Cerebellar nuclear complex (tissue), 1 donor: Measurements from ENCODE around the gene ASPA.
A peak's percentile ranks its signal among the peaks of the same experiment; 100 is the strongest.
"Not testable (repeated sequence)": the region's sequence is repeated elsewhere in the genome, so short reads cannot be mapped to it uniquely, and the experiment has no call there.

Source experiments
- DNase-seq, 2 experiments: peaks; one replicate each; lab custom pipeline; 2025; lab: John Stamatoyannopoulos, UW

ASPA gene

DNA sequence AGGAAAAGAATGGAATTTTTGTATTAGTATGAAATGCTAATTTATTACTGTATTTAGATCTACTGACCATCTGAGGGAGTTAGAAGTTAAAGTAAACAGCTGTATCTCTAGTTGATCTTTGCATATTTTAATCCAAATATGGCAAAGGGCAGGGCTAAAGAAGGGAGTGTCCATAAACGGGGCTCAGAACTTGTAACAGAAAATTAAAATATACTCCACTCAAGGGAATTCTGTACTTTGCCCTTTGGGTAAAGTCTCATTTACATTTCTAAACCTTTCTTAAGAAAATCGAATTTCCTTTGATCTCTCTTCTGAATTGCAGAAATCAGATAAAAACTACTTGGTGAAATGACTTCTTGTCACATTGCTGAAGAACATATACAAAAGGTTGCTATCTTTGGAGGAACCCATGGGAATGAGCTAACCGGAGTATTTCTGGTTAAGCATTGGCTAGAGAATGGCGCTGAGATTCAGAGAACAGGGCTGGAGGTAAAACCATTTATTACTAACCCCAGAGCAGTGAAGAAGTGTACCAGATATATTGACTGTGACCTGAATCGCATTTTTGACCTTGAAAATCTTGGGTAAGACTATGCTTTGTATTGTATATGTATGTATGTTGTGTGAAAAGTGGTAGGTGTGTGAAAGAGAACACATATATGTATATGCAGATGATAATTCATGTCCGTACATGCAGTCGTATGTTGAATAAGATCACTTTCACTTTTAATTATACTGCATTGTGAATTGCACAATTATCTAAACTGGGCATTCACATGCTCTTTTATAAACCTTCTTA is at the start of gene ASPA:
Gene ASPA (plus strand): TSS at position 186 of the 799 bp plus-strand sequence. CDS start 163 bp downstream, at position 349.
- DNase-seq, result no peak

DNA sequence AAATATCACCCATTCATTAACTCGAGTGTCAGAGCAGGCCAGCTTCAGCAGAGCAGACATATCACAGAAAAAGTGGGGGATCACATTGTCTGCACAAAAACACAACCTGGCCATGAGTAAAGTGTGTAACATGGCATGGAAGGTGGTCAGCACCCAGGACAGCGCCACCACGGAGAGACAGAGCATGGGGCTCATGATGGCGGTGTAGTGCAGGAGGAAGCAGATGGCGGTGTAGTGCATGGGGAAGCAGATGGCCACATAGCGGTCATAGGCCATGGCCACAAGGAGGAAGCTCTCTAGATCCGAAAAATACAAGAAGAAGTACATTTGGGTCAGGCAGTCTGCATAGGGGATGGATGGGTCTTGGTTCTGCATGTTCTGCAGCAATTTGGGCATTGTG is 42.6 kb upstream of the ASPA start:
- DNase-seq, result not testable (repeated sequence)

DNA sequence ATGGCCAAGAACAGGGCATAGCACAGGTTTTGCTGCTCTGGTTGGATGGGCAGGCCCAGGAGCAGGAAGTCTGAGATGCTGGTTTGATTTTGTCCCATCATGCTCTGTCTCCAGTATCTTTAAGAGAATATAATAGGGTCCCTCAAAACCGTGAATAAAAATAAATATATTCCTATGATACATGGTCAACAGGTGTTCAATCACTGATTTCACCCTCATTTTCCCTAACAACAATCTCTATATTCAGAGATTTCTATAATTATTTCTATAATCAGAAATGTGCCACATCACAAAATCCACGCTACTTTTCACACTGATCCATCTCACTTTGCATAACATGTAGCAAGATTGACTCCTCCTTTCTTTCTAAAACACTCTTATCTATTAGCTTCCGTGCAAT is 42.1 kb upstream of the ASPA start, which contains the start of gene OR1E2:
Gene OR1E2 (minus strand): TSS at position 101 of the 400 bp plus-strand sequence. CDS start 0 bp downstream, at position 101.
- DNase-seq, result no peak

- no peak for DNase-seq
Measured at GRCh38 chr17:3438368-3438767, 37.4 kb upstream of the ASPA start.

GRCh38 chr17:3440451-3440850 is 35.3 kb upstream of the ASPA start:
- no peak for DNase-seq

DNA sequence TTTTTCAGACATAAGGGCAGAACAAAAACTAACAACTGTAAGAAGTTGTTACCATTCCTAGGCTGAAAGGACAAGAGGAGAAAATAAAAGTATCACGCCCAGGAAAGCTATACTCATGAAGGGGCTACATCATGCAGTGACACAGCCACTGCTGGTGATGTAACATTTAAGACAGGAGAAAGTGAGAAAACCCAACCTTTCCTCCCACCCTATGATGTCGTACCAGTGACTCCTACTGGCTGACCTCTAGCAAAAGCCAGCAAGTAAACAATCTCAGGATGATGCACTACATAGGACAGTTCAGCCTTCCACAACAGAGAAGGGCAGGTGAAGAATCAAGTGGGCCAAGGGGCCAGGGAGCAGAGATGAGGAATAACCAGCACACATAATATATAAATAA is 28.2 kb upstream of the ASPA start:
- DNase-seq, result no peak

DNA sequence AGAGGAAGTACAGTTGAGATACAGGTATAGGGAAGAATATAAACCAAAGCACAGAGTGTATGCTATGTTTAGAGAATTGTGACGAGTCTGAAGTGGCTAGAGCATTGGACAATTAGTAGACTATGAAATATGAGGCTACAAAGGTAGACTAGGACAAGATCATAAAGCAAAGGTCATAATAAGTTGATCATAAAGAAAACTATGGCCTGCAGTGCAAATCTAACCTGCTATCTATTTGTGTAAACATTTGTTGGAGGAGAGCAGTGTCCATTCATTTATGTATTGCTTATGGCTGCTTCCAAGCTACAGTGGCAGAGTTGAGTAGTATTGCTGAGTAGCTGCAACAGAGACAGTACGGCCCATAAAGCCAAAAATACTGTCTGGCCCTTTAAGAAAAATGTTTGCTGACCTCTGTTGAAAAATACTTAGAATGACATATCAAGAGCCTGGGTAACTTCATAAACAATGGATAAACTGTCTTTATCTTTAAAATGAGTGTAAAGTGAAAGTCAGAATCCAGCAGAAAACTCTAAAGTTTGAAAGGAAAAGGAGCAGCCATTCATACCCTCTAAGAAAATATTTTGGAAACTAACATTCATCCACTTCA is 27.6 kb upstream of the ASPA start:
- no peak for DNase-seq

DNA sequence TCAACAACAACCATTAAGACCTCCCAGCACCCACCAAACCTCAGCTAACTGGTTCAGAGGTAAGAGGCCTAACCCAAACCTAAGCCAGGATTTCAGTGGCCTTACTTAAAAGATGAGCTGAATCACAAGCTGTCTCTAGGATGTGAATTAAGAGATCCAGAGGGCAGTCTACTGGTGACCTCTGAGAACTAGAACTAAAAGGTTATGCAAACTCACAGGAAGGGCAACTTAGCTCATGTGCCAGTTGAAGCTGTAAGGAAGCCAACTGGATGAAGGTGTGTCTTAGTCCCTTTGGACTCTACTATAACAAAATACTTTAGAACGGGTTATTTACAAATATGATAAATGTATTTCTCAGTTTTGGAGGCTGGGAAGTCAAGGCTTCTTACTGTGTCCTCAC is 9.4 kb upstream of the ASPA start:
- not testable (repeated sequence) for DNase-seq

- DNase-seq, result no peak
Measured at GRCh38 chr17:3469529-3469928, 6.3 kb upstream of the ASPA start.

- no peak for DNase-seq
Measured at GRCh38 chr17:3471599-3471998, 4.2 kb upstream of the ASPA start, which contains the start of gene SPATA22. SPATA22 (minus strand) TSS chr17:3471819; CDS start chr17:3469325, 2,494 bp downstream.

DNA sequence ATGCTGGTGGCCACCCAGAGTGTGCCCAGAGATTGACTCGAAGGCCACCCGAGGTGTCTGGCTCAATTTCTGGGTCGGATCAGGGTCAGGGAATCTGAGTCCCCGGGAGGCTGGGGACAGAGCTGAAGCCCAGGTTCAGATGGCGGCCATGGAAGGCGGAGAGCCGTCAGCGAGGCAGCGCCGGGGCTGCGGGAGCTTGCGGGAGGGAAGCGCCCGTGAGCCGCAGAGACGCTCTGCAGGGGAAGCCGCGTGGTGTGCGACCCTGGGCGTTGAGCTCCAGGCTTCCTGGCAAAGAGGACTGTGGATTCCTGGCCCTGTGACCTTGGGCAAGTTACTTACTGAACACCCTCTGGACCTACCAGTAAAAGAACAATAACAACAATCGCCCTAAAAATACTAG is 3.7 kb upstream of the ASPA start:
- no peak for DNase-seq

GRCh38 chr17:3474212-3474611 is 1.6 kb upstream of the ASPA start:
- no peak for DNase-seq

DNA sequence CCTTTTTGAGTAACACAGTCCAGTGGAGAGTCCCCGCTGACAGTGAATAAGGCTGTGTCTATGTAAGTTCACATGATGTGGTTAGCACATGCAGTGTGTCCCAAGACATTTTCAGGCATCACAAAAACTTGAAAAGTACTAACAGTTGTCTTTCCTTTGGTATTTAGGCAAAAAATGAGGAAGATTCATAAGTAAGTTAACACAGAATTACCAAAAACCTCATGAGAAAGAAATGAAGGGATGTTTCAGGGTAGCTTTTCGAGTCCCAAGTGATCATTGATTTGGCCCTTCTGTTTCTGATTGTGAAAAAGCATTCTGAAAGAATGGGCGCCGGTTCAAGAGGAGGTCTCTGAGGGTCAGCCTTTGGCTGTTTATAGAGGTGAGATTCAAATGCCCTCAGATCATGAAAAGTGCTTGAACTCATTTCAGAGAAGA is 529 bp upstream of the ASPA start:
- DNase-seq, result no peak

DNA sequence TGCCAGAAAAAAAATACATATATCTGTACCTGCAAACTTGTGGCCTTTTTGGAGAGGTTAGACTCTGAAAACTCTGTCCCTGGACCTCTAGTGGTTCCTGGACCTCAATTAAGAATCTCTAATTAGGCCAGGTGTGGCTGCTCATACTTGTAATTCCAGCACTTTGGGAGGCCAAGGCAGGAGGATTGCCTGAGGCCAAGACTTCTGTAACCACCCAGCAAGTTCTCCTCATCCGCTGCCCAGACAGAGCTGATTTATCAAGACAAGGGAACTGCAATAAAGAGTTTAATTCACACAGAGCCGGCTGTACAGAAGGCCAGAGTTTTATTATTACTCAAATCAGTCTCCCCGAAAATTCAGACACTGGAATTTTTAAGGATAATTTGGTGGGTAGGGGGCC is 4.2 kb downstream of the ASPA start:
- no peak for DNase-seq

DNA sequence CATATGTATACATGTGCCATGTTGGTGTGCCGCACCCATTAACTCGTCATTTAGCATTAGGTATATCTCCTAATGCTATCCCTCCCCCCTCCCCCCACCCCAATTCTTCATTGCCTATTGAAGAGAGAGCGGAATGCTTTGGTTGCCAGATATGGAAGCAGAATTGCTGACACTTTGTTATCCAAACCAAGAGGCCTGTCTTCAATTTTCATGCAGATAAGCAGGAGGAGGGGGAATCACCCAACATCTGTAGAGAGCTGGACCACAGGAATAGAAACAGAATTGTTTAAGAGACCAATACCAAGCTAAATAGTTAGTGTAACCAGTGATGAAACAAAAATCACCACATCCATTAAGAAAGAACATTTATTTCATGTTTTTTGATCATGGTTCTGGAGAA is 7.1 kb downstream of the ASPA start:
- no peak for DNase-seq

DNA sequence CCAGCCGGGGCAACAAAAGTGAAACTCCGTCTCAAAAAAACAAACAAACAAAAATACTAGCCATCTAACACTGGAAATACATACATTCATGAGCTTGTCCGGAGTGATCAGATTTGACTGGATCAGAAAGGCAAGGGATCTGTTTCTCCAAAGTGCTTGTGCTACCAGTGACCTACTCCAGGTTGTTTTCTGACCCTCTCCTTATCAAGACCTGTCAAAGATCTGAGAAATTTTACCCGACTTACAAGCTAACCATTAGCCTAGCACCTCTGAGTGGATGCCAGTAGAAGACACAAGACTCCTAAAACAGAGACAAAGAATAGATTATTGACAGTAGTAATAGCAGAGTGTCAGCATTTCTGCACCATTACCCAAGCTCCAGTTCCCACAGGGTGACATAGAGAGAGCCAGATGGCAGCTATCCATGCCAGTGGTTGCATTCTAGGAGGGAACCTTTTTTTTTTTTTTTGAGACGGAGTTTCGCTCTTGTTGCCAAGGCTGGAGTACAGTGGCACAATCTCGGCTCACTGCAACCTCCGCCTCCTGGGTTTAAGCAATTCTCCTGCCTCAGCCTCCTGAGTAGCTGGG is 9.8 kb downstream of the ASPA start:
- DNase-seq, result no peak

DNA sequence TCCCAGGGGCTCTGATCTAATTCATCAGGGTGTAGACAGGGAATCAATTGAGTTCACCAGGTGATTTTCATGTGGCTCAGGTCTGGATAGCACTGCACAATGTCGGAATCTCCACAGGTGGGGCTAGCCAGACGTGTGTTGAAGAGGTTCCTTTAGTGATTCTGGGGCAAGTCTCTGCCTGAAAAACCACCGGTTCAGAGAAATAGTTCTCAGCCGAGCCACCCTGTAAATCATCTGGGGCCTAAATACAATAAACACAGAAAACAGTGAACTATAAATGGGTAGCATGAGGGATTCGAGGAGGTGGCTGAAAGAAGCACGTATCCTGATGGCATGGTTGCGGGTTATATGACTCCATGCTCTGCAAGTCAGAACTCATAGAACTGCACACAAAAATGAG is 21.3 kb downstream of the ASPA start:
- DNase-seq, result no peak

GRCh38 chr17:3501344-3501743 is 25.5 kb downstream of the ASPA start:
- DNase-seq, result no peak

DNA sequence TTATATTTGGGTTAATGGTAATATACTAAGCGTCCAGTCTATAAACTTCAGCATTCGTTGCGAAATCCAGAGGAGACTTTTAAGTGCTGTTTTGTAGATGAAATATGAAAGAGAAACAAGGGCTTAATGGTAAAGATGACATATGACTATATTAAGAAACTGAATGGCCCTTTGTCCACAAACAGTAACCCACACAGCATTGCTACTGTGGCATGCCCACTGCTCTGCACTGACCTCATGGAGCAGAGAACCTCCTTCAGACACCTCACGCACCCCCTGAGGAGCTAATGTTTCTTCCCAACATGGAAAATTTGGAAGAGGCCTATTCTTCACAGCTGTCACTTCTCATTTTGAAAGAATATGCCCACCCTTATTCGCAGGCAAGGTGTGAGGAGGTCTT is 26.7 kb downstream of the ASPA start:
- DNase-seq, result no peak

DNA sequence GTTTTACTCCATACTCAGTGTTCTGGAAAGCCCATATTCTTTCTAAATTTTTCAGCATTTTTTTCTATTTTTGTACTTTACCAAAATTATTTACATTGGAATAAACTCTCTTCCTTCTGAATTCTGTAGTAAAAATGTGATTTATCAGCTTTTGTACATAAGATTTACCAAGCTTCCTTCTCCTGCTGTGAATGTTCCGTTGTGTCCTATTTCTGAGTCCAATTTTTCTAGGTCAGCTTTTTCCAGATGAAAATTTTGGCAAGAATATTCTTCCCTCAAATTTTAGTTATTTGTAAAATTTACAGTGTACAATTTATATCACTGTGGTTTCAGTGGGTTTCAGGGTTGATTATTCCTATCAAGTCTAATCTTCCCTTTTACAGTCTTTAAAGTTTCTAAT is 27.5 kb downstream of the ASPA start:
- peak in 1 of 2 experiments; percentile 7 for DNase-seq

DNA sequence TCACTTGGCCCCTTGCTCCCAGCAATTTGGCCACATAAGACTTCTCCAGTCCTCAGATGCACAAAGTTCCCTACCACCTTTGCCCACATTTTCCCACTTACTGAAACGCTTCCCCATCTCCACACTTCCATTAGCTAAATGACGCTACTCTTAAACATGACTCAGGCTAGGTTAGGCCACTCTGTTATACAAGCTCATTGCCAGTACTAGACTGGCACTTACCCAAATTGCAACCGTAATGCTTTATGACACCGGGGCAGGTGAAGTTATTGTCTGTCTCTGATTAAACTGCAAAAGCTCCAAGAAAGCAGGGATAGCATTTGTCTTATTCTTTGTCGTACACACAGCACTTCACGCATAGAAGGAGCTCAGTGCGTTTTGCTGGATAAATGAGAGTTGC is 29.2 kb downstream of the ASPA start:
- DNase-seq, result no peak

- no peak for DNase-seq
Measured at GRCh38 chr17:3506054-3506453, 30.3 kb downstream of the ASPA start.

DNA sequence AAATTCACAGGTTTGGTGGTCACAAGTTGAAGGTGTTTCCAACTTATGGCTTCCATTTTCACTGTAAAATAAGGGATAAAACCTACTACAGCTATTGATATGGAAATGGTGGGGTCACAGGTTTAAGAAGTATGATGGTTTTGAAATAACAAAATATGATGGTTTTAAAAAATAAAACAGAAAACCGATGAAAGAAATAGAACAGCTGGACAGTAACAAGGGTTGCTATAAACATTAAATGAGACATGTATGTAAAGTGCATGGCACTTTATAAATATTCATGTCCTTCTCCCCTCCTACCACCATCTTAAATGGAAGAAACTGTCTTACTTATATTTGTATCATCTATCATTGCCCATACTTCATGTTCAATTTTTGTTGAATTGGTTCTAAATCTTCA is 31.3 kb downstream of the ASPA start:
- DNase-seq, result no peak
